ENCODE data around the gene COQ9. TPM values are rescaled to one million over a fixed set of nuclear protein-coding genes. Genes with fewer than 3 reads are reported as not detected.

Gene COQ9
- total RNA-seq, 1 experiment from 2014 or later = 80.8 TPM

GRCh38 chr16:57479205-57479975 lies 32.1 kb downstream of the COQ9 start:
- no peak for TF ChIP-seq CTCF (IDR thresholded peaks at IDR 0.05; ENCODE audit: unreplicated experiment)
- Mint-ChIP-seq H3K4me1 (ENCODE audit: insufficient read depth, unreplicated experiment) (no peaks in the 10 kb centered on the region), H3K27me3 (ENCODE audit: insufficient read depth, unreplicated experiment) (no peaks in the 10 kb centered on the region), H3K36me3 (ENCODE audit: insufficient read depth, unreplicated experiment) (no peaks in the 10 kb centered on the region), H3K9me3 (ENCODE audit: unreplicated experiment) (no peaks in the 10 kb centered on the region), H3K27ac (ENCODE audit: low read depth, unreplicated experiment) (no peak overlapping the region), H3K4me3 (ENCODE audit: unreplicated experiment) (no peak overlapping the region)
- intact Hi-C loops (cut with micrococcal nuclease) = no loop called here
- CTCF ChIA-PET = interaction anchor here (0.6 to 1.2 kb wide), 3 partner anchors 40 to 906 kb away, joined by 3 to 5 read pairs (median 4); no protein-coding TSS in a partner anchor
- POLR2A ChIA-PET = interaction anchor here (0.6 kb wide), 1 partner anchor 8 kb away, joined by 3 read pairs; no protein-coding TSS in a partner anchor
- DNase-seq (ENCODE audit: unreplicated experiment) = no peak
- BruUV-seq (replicated peaks) = no TSS peak

GRCh38 chr16:57479976-57480753 lies 32.9 kb downstream of the COQ9 start:
- intact Hi-C loops (cut with micrococcal nuclease) = no loop called here
- Mint-ChIP-seq H3K27ac (ENCODE audit: low read depth, unreplicated experiment) (no peak overlapping the region), H3K4me1 (ENCODE audit: insufficient read depth, unreplicated experiment) (no peaks in the 10 kb centered on the region), H3K9me3 (ENCODE audit: unreplicated experiment) (no peaks in the 10 kb centered on the region), H3K36me3 (ENCODE audit: insufficient read depth, unreplicated experiment) (no peaks in the 10 kb centered on the region), H3K4me3 (ENCODE audit: unreplicated experiment) (no peak overlapping the region), H3K27me3 (ENCODE audit: insufficient read depth, unreplicated experiment) (no peaks in the 10 kb centered on the region)
- no TSS peak for BruUV-seq (replicated peaks)
- TF ChIP-seq CTCF (IDR thresholded peaks at IDR 0.05; ENCODE audit: unreplicated experiment) = no peak
- CTCF ChIA-PET = interaction anchor here (0.7 to 1.2 kb wide), 4 partner anchors 39 to 466 kb away, joined by 3 to 5 read pairs (median 4); no protein-coding TSS in a partner anchor
- no peak for DNase-seq (ENCODE audit: unreplicated experiment)
- POLR2A ChIA-PET = interaction anchor here (0.6 kb wide), 1 partner anchor 9 kb away, joined by 3 read pairs; no protein-coding TSS in a partner anchor

- Mint-ChIP-seq H3K9me3 (ENCODE audit: unreplicated experiment) (no peaks in the 10 kb centered on the region), H3K4me3 (ENCODE audit: unreplicated experiment) (no peak overlapping the region), H3K4me1 (ENCODE audit: insufficient read depth, unreplicated experiment) (peaks cover 4% of the 10 kb centered on the region), H3K27me3 (ENCODE audit: insufficient read depth, unreplicated experiment) (no peaks in the 10 kb centered on the region), H3K27ac (ENCODE audit: low read depth, unreplicated experiment) (no peak overlapping the region), H3K36me3 (ENCODE audit: insufficient read depth, unreplicated experiment) (no peaks in the 10 kb centered on the region)
- no peak for TF ChIP-seq CTCF (IDR thresholded peaks at IDR 0.05; ENCODE audit: unreplicated experiment)
- no peak for DNase-seq (ENCODE audit: unreplicated experiment)
- no TSS peak for BruUV-seq (replicated peaks)
- intact Hi-C loops (cut with micrococcal nuclease) = no loop called here
- ChIA-PET CTCF (interaction anchor here (0.6 to 0.9 kb wide), 3 partner anchors 80 to 744 kb away, joined by 3 to 4 read pairs (median 3); no protein-coding TSS in a partner anchor), POLR2A (interaction anchor here (1.0 kb wide), 1 partner anchor 34 kb away, joined by 3 read pairs; the partner anchor contains the start of genes CIAPIN1 and COQ9)
These were observed 33.5 kb downstream of the COQ9 start for GRCh38 chr16:57480754-57481230.

GRCh38 chr16:57481421-57481820 lies 34.1 kb downstream of the COQ9 start:
- peaks cover 5% of the 10 kb centered on the region for H3K4me1 Mint-ChIP-seq (ENCODE audit: insufficient read depth, unreplicated experiment)
- no peak for DNase-seq (ENCODE audit: unreplicated experiment)
- POLR2A ChIA-PET = interaction anchor here (1.0 kb wide), 1 partner anchor 35 kb away, joined by 3 read pairs; the partner anchor contains the start of genes CIAPIN1 and COQ9
- no peaks in the 10 kb centered on the region for H3K9me3 Mint-ChIP-seq (ENCODE audit: unreplicated experiment)
- CTCF ChIA-PET = interaction anchor here (0.6 to 0.9 kb wide), 2 partner anchors 19 to 744 kb away, joined by 3 to 5 read pairs; partner anchors contain the start of gene POLR2C
- no peak for TF ChIP-seq CTCF (IDR thresholded peaks at IDR 0.05; ENCODE audit: unreplicated experiment)
- H3K27ac Mint-ChIP-seq (ENCODE audit: low read depth, unreplicated experiment) = no peak overlapping the region
- no peaks in the 10 kb centered on the region for H3K36me3 Mint-ChIP-seq (ENCODE audit: insufficient read depth, unreplicated experiment)
- no peaks in the 10 kb centered on the region for H3K27me3 Mint-ChIP-seq (ENCODE audit: insufficient read depth, unreplicated experiment)
- no TSS peak for BruUV-seq (replicated peaks)
- no peak overlapping the region for H3K4me3 Mint-ChIP-seq (ENCODE audit: unreplicated experiment)
- intact Hi-C loops (cut with micrococcal nuclease) = no loop called here

All from MCF 10A (cell line).